ENCODE measurements around the gene NRARP.
"Not testable (repeated sequence)": the region's sequence is repeated elsewhere in the genome, so short reads cannot be mapped to it uniquely, and the experiment has no call there.

NRARP gene

GRCh38 chr9:137341227-137341626, 39.2 kb upstream of the NRARP start:
- TF ChIP-seq CTCF (IDR thresholded peaks at IDR 0.05; ENCODE audit: borderline replicate concordance, insufficient read depth, low read depth, low read length), result no peak

GRCh38 chr9:137339908-137340462, 37.9 kb upstream of the NRARP start:
- H3K4me3 ChIP-seq (ENCODE audit: low read depth, low read length), result not testable (repeated sequence)

More at GRCh38 chr9:137341227-137341626, 39.2 kb upstream of the NRARP start:
- H3K4me3 ChIP-seq (ENCODE audit: low read depth, low read length), result no peak overlapping the region

- no peak for TF ChIP-seq CTCF (IDR thresholded peaks at IDR 0.05; ENCODE audit: borderline replicate concordance, insufficient read depth, low read depth, low read length)
- no peak overlapping the region for H3K4me3 ChIP-seq (ENCODE audit: low read depth, low read length)
Observed at GRCh38 chr9:137339045-137339907, 37.2 kb upstream of the NRARP start.

GRCh38 chr9:137336735-137337134, 34.7 kb upstream of the NRARP start:
- no peak for TF ChIP-seq CTCF (IDR thresholded peaks at IDR 0.05; ENCODE audit: borderline replicate concordance, insufficient read depth, low read depth, low read length)
- H3K4me3 ChIP-seq (ENCODE audit: low read depth, low read length), result no peak overlapping the region

GRCh38 chr9:137333016-137333671, 31.1 kb upstream of the NRARP start:
- H3K4me3 ChIP-seq (ENCODE audit: low read depth, low read length), result no peak overlapping the region
- no peak for TF ChIP-seq CTCF (IDR thresholded peaks at IDR 0.05; ENCODE audit: borderline replicate concordance, insufficient read depth, low read depth, low read length)

- no peak overlapping the region for H3K4me3 ChIP-seq (ENCODE audit: low read depth, low read length)
- TF ChIP-seq CTCF (IDR thresholded peaks at IDR 0.05; ENCODE audit: borderline replicate concordance, insufficient read depth, low read depth, low read length), result no peak
Observed at GRCh38 chr9:137331929-137332328, 29.9 kb upstream of the NRARP start.

- no peak for TF ChIP-seq CTCF (IDR thresholded peaks at IDR 0.05; ENCODE audit: borderline replicate concordance, insufficient read depth, low read depth, low read length)
- no peak overlapping the region for H3K4me3 ChIP-seq (ENCODE audit: low read depth, low read length)
Observed at GRCh38 chr9:137330689-137331088, 28.6 kb upstream of the NRARP start.

GRCh38 chr9:137329590-137329989, 27.5 kb upstream of the NRARP start:
- H3K4me3 ChIP-seq (ENCODE audit: low read depth, low read length), result not testable (repeated sequence)

GRCh38 chr9:137327641-137328550, 25.8 kb upstream of the NRARP start:
- not testable (repeated sequence) for H3K4me3 ChIP-seq (ENCODE audit: low read depth, low read length)

All from GM12875 (cell line).